COLO829 (cell line): ENCODE data around the gene IGF2BP3.

ENCODE experiments used
- DNase-seq: peaks from one replicate; pipeline ENCODE4 v3.0.0; 2012; ENCODE audit warnings: low spot score

Gene IGF2BP3

GRCh38 chr7:23261843-23262452 lies 208.3 kb downstream of the IGF2BP3 start:
- peak; percentile 75 for DNase-seq

- DNase-seq: no peak
These were observed 209.9 kb downstream of the IGF2BP3 start for GRCh38 chr7:23260371-23260770.
